GM19467 (cell line): ENCODE data around the gene ABHD16A.
"Not testable (repeated sequence)": the region's sequence is repeated elsewhere in the genome, so short reads cannot be mapped to it uniquely, and the experiment has no call there.

Experiments
- ATAC-seq: cut with Tn5 transposase; IDR thresholded peaks from one replicate; pipeline ENCODE4 v1.9.1; 2021; ENCODE audit warnings: mild to moderate bottlenecking, moderate library complexity; ENCODE audit not compliant: unreplicated experiment

The ABHD16A gene

DNA sequence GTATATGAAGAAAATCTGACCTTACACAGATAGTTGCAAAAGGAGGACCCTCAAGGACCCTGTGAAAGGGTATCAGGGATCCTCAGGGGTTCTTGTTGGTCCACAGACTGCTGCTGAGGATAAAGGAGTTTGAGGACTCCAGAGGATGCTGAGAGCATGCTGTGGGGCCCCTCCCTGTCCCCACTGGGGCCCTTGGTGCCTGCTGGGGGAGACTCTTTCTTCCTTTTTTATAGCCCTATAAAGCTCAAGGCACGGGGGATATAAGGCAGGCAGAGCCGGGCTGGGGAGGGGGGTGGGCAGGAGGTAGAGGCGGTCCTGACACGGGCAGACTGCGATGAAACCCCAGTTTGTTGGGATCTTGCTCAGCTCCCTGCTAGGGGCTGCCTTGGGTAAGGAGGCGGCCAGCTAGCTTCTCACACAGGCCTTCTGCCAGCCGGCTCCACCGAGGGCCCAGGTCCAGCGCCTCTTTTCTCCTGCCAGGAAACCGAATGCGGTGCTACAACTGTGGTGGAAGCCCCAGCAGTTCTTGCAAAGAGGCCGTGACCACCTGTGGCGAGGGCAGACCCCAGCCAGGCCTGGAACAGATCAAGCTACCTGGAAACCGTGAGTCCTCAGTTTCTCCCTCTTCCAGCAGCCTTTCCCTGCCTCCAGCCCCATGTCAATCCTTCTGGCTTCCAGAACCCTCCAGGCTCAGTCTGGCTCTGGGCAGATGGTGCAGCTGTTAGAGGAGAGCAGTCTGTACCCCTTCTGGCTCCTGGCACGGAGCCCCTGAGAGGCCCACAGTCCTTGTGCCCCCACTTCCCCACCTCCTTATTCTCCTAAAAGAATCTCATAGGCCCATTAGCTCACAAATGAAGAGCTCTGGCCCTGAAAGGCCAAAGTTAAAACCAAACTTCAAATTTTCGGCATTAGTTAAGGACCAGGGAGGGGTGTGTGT is 12.2 kb upstream of the ABHD16A start, which contains the start of gene LY6G6D:
Gene LY6G6D, plus strand, starts transcription at position 327 of the 937 bp plus-strand sequence. Its CDS starts 8 bp downstream, at position 335.
- ATAC-seq, result no peak

DNA sequence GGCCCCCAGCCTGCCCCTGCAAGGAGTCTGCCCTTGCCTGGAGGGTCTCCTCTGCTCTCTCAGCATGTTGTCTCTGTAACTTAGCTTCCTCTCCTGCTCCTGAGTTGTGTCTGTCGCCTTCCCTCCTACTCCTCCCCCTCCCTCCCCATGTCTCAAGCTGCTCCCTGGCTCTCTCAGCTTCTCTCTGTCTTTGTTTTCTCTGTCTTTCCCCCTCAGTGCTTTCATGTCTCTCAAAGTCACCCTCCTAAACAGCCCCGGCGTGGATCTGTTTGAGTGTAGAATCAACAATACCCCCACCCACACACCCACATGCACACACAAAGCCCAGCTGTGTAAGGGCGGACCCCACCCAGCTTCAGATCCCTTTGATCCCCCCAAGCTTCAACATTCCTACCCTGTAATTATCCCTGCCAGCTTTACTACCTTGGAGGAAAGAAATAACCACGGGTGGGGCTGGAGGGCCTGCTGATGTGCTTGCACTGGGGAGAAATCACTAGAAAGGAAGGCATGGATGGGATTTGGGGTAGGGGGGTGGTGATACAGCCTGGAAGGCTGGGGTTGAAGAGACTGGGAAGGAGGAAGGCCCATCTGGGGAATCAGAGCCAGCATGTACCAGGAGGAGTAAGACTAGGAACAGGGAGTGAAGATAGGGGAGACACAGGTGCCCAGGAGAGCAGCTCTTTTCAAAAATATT is 11.0 kb upstream of the ABHD16A start:
- ATAC-seq, result no peak

DNA sequence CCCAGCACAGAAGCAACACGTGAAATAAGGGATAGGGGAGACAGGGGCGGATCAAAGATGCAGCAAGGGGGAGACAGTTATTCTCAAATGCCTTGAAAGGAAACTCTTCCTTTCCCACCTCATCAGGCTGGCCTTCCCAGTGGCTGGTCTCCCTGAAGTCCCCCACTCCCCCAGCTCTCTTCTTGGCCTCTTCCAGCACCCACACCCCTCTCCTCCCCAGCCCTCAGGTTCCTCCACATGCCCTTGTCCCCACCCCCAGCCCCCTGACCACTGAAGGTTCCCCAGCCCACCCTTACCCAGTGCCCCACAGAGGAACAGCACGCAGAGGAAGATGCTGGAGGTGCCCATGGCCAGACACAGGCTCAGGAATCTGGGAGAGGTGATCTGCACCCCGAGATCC is 10.3 kb upstream of the ABHD16A start:
- no peak for ATAC-seq

DNA sequence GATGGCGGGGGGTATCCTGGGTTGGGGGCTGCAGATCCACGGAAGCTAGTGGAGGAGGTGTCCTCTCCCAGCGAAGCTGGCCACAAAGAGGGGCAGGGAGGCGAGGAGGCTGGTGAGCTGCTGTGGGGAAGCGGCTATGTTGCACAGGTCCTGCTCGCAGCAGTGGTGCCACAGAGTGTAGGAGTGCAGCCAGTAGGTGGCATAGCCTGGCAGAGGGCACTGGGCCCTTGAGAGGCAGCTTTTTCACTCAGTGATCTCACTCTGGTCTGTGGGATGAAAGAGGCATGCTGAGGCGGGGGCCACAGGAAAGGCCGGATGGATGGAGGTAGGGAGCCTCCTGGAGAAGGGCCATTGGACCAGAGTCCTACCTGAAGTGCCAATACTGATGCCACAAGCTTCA is 9.2 kb upstream of the ABHD16A start:
- no peak for ATAC-seq

DNA sequence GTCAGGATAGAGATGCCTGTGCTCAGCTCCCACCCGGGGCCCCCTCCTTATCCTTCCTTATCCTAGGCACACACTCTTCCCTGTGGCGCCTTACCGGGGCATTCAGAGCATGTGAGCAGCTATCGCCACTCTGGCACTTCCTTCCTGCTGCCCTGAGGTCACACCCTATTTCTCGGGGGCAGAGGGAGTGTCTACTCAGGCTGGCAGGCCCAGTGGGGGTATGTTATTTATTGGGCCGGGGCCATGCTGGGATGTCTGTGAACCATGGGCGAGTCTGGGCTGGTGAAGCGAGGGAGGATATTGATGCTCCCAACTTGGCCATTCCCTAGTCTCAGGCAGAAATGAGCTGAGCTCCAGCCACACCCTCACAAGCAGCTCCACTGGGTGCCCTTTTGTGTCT is 8.1 kb upstream of the ABHD16A start:
- no peak for ATAC-seq

DNA sequence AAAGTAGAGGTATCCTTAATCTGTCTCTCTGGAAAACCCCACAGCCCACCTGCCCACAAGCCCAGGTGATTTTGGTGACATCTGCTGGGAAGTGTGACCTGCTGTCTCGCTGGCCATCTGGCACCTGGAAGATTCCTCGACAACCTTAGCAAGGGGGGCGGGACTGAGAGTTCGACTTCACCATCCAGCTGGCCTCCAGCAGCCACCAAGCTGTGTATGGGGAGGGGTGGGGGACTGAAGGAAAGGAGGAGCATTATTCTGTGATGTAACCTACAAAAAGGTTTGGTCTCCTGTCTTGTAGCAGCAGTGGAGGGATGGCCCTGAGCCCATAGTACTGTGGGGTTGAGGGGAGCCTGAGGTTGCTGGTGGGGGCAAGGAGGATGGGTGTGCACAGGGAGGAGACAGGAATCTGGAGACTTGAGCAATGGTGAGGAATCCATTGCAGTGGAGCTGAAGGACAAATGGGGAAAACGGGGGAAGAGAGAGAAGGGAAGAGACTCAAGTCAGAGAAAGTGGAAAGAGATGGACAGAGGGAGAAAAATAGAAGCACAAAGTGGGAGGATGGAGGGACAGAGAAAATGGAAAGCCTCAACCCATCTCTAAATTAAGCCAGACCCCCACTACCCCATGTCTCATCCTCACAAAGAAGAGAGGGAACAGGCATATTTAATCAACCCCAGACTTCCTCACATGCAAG is 7.5 kb upstream of the ABHD16A start:
- no peak for ATAC-seq

DNA sequence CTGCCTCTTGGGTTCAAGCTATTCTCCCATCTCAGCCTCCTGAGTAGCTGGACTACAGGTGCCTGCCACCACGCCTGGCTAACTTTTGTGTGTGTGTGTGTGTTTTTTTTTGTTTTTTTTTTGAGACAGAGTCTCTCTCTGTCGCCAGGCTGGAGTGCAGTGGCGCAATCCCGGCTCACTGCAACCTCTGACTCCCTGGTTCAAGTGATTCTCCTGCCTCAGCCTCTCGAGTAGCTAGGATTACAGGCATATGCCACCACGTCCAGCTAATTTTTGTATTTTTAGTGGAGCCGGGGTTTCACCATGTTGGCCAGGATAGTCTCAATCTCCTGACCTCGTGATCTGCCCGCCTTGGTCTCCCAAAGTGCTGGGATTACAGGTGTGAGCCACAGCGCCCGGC is 6.0 kb upstream of the ABHD16A start:
- ATAC-seq, result not testable (repeated sequence)

DNA sequence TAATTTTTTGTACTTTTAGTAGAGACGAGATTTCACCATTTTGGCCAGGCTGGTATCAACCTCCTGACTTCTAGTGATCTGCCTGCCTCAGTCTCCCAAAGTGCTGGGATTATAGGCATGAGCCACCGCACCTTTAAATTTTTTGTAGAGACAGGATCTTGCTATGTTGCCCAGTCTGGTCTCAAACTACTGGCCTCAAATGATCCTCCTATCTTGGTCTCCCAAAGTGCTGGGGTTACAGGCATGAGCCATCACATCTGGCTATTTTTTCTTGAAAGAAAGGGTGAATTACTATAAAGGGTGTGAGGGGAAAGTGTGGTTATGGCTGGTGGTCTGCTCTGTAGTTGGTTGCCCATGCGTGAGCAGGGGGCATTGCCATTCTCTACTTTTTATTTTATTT is 5.1 kb upstream of the ABHD16A start:
- ATAC-seq, result no peak

DNA sequence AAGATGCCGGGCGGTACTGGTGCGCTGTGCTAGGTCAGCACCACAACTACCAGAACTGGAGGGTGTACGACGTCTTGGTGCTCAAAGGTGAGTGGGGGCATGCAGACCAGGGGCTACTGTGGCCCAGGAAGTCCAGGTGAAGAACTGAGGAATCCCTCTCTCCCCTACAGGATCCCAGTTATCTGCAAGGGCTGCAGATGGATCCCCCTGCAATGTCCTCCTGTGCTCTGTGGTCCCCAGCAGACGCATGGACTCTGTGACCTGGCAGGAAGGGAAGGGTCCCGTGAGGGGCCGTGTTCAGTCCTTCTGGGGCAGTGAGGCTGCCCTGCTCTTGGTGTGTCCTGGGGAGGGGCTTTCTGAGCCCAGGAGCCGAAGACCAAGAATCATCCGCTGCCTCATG is 4.6 kb upstream of the ABHD16A start:
- no peak for ATAC-seq

DNA sequence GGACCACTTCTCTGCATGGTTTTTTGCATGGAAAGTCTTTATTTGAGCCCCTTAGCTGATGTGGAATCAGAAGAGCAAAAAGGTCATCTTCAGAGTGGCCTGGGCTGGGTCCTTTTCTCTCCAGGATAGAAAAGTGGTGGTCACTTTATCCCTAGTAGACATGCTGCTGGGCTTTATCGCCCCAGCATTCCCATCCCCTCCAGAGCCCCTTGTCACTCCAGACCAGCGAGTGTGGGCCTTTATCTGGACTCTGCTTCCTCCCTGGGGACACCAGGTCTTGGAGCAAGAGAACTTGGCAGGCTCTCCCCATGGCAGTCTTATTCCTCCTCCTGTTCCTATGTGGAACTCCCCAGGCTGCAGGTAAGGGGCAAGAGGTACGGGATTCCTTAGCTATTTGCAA is 3.5 kb upstream of the ABHD16A start, which contains the start of gene LY6G6F:
Gene LY6G6F, plus strand, starts transcription at position 268 of the 400 bp plus-strand sequence. Its CDS starts 41 bp downstream, at position 309.
- no peak for ATAC-seq

DNA sequence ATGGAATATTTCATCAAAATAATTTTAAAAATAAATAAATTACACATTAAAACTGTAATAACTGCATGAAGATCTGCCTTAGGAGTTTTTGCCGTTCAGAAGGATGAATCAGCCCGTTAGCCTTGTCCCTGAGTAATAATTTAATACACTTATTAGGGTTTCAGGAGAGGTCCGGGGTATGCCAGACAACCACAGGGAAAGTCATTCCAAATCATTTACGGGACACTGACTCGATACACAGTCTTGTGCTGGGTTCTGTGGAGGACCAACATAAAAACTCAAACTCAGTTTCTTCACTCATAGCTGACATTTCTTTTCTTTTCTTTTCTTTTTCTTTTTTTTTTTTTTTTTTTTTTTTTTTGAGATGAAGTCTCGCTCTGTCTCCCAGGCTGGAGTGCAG is 2.8 kb upstream of the ABHD16A start:
- no peak for ATAC-seq

DNA sequence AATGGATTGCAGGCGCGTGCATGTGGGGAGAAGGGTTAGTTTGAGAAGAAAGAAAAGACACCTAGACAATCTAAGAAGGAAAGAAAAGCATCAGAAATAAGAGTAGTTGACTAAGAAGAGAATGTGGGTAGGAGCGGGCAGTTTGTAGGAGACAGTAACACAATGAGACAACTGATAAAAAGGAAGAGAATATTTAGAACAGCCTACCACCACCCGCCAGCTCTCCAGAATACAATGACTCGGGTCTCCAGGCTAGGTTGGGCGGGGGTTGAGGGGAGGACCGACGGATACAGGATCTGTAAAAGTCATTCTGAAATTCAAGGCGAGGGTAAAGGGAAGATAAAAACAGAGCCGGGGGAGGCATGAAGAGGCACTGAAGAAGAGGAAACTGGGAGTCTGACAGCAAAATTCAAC is 712 bp downstream of the ABHD16A start:
- ATAC-seq, result no peak

DNA sequence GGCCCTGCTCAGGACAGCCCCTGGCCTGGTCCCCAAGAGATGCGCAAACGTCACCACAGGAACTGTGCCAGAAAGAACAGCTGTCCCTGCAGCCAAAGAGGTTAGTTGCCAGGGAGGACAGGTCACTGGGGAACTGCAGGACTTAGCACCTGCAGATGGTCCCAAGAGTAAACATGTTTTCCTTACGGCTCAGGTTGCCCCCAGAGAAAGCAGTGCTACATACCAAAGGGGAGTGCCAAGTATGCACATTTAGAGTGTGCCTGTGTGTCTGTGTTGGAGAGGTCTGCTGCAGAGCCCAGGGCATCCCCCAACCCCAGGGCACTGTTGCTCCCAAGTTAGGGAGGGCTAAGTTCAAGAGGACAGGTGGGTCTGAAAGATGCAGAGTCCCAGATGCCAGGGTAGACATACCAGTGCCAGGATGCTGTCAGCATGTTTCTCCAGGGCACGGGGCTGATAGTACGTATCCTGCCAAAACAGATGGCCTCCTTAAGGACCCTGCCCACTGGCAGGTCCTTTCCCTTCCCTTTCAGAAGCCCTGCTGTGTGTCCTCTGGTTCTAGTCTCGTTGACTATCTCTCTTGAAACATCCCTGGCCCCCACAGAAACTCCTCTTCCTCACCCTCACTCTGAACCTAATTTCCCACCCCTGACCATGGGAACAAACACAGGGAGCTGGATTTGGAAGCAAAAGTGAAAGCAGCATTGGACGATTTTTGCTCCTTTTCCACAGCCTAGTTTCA is 1.3 kb downstream of the ABHD16A start:
- no peak for ATAC-seq

DNA sequence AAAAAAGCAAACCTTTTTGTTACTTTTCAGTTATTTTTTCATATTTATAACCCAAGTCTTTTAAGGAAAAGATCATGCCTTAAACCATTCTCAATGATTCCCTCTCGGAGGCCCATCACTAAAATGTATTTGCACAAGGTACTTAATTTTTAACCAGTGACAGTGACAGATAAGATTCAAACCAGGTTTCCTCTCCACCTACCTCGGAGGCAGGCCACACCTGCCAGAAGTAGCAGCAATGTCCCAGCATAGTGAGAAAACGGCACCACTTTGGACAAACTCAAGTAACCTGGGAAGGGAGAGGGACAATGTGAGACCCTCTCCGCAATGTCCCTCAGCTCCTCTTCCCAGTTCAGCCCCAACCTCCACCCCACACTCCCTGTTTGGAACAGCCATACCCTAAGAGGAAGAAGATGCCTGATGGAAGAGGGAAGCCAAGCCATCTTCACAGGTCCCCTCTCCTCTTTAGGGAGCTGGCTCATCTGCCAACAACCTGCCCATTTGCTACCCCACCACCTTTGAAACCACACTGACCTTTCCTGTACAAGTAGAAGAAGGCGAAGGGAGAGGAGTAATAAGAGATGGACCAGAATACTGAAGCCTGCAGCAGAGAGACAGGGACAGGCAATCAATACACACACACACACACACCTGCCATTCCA is 2.3 kb downstream of the ABHD16A start:
- ATAC-seq, result no peak

DNA sequence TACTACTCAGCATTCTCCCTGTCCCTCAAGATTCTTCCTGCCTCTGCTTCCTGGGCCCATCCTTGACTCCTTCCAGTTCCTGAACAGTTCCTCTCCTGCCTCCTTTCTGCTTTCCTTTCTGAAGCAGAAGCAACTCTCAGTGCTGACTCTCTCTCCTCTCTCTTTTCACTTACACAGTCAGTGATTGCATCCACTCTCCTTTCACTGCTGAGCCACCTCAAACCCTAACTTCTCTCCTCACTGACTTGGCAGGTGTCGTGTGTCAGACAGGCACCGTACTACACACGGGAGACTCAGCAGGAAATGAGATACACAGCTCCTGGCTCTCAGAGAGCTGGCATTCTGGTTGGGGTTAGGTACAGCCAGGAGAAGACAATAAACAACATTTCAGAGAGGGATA is 5.6 kb downstream of the ABHD16A start:
- no peak for ATAC-seq

DNA sequence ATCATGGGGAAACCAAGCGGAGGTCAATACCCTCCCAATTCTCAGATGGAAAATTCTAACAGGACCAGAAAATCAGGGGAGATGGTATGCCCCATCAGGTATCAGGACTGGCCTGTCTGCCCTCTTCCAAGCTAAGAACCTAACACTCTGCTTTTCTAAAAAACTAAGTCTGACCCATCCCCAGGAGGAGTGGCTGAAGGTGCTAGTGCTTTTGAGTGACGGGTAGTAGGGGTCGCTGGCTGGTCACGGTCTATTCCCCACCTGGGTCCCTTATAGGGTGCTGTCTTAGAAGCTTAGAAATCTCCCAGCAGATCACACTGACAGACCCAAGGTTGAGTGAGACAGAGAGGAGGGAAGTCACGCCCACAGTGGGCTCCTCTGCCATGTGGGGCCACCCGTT is 9.6 kb downstream of the ABHD16A start:
- no peak for ATAC-seq

DNA sequence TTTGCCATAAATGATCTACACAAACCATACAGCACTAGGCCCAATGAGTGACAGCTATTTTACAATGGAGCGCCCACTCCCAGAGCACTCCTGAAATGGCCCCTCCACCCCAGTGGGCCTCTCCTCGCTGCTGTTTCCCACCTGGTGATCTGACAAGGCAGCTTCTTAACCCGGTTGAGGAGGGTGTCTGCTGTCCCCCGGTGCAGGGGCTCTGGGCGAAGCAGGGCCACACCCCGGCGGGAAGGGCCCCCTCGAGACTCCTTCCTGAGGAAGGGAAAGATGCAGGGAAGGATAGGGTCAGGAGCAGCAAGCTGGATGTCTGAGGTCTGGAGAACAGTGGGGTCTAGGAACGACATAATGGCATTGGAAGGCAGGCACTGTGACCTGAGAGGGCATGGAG is 10.2 kb downstream of the ABHD16A start:
- no peak for ATAC-seq

DNA sequence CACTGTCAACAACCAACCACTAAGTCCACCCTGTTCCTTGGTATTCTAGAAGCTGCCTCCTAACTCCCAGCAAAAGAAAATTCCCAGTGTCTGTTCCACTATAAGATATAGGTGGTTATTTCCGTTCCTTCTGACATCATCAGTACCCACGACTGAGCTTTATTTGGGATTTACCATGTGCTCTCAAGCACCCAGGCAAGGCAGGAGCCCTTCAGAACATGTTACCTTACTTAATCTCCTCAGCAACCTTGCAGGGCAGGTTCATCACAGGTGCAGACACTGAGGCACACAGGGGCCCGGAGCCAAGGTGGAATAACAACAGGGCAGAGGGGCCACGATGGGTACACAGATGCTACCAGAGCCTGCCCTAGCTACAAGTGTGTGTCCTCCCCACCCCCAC is 10.8 kb downstream of the ABHD16A start:
- ATAC-seq, result no peak

DNA sequence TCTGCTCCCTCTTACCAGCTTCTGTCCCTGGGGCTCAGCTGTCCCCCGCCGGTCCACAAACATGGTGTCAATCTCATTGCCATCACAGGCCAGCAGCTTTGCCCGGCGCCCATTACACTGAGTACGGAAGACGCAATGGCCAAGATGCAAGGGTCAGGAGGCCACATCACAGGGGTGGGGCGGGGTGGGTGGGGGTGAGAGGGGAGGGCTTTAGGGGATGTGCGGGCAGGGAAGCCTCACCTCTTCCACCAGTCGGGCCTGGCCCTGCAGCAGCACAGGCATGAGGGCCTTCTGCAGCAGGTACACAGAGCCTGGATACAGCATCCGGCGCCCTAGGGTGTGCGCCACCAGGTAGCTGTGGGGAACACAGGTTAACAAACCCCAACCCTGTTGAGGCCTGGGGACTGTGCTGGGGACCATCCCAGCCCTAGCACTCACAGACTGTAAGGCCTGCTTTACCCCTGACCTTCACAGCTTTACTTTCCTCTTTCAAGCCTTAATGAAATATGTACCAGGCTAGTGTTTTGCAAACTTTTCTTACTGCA is 11.5 kb downstream of the ABHD16A start:
- no peak for ATAC-seq

DNA sequence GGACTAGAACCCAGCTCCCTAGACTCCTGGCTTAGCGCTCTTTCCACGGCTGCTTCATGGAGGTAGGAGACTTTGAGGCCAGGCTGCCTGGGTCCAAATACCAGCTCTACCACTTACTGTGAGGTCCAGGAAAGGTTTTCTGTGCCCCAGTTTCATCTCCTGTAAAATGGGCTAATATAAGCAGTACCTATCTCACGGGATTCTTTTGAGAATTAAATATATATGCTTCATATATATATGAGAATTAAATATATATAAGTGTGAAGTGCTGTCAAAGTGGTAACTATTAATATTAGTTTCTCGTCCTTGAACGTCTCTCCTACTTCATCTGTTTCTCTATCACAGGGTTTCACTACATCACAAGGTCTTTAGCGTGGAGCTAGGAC is 12.1 kb downstream of the ABHD16A start:
- no peak for ATAC-seq
